ENCODE results near the gene BCL2. TPM values are rescaled to one million over a fixed set of nuclear protein-coding genes. Genes with fewer than 3 reads are reported as not detected.

BCL2 gene
- total and polyA plus RNA-seq, 8 donors = 6.3 to 11.3 (median 10.8) TPM

GRCh38 chr18:63132819-63133200 lies 186.8 kb downstream of the BCL2 start:
- H3K36me3 ChIP-seq = no peaks in the 10 kb centered on the region
- no peaks in the 10 kb centered on the region for H3K9me3 ChIP-seq
- H3K4me1 ChIP-seq = peaks cover 0 to 8% of the 10 kb centered on the region in 2 donors
- no peak for TF ChIP-seq CTCF (IDR thresholded peaks at IDR 0.05)
- H3K27me3 ChIP-seq = no peaks in the 10 kb centered on the region
- intact Hi-C loops (cut with DNase I) = loop anchor here in 1 of 2 donors (5.0 kb wide), 1 partner anchor 189 kb away; no protein-coding TSS in a partner anchor
- no peak overlapping the region for H3K27ac ChIP-seq
- DNase-seq (no peak), ATAC-seq (no peak)
- no peak overlapping the region for H3K4me3 ChIP-seq

- TF ChIP-seq CTCF (IDR thresholded peaks at IDR 0.05) = no peak
- no peak overlapping the region for H3K27ac ChIP-seq
- H3K4me3 ChIP-seq = no peak overlapping the region
- DNase-seq (no peak), ATAC-seq (no peak)
- H3K9me3 ChIP-seq = no peaks in the 10 kb centered on the region
- intact Hi-C loops (cut with DNase I) = loop anchor here in 1 of 2 donors (5.0 kb wide), 1 partner anchor 190 kb away; no protein-coding TSS in a partner anchor
- H3K27me3 ChIP-seq = no peaks in the 10 kb centered on the region
- H3K4me1 ChIP-seq = peaks cover 0 to 4% of the 10 kb centered on the region in 2 donors
- H3K36me3 ChIP-seq = no peaks in the 10 kb centered on the region
Observed at GRCh38 chr18:63131959-63132818, 187.4 kb downstream of the BCL2 start.

- intact Hi-C loops (cut with DNase I) = loop anchor here in 1 of 2 donors (5.0 kb wide), 1 partner anchor 191 kb away; no protein-coding TSS in a partner anchor
- ATAC-seq = peak; percentile 79
- Histone ChIP-seq H3K36me3 (no peaks in the 10 kb centered on the region), H3K27me3 (no peaks in the 10 kb centered on the region), H3K27ac (no peak overlapping the region), H3K9me3 (no peaks in the 10 kb centered on the region), H3K4me3 (no peak overlapping the region), H3K4me1 (peaks cover 0 to 4% of the 10 kb centered on the region in 2 donors)
- TF ChIP-seq CTCF (IDR thresholded peaks at IDR 0.05) = peak; percentile 58 to 67
- DNase-seq = peak in 2 of 4 donors; percentile 63 to 72
Observed at GRCh38 chr18:63131106-63131958, 188.2 kb downstream of the BCL2 start.

- Histone ChIP-seq H3K27ac (no peak overlapping the region), H3K4me1 (peaks cover 0 to 4% of the 10 kb centered on the region in 2 donors), H3K36me3 (no peaks in the 10 kb centered on the region), H3K4me3 (no peak overlapping the region), H3K9me3 (no peaks in the 10 kb centered on the region), H3K27me3 (no peaks in the 10 kb centered on the region)
- no peak for TF ChIP-seq CTCF (IDR thresholded peaks at IDR 0.05)
- DNase-seq (no peak), ATAC-seq (no peak)
- intact Hi-C loops (cut with DNase I) = loop anchor here in 1 of 2 donors (5.0 kb wide), 1 partner anchor 192 kb away; no protein-coding TSS in a partner anchor
Observed at GRCh38 chr18:63130176-63130575, 189.4 kb downstream of the BCL2 start.

Measured in left lung (tissue), 10 donors.